ENCODE measurements around the gene TDO2.
"Not testable (repeated sequence)": the region's sequence is repeated elsewhere in the genome, so short reads cannot be mapped to it uniquely, and the experiment has no call there.

The TDO2 gene

GRCh38 chr4:155914782-155915181 lies 11.3 kb downstream of the TDO2 start:
- no peak overlapping the region for H3K4me3 ChIP-seq (replicated peaks; ENCODE audit: low read depth, low read length)
- no peak for DNase-seq (ENCODE audit: low read depth)
- no peak for TF ChIP-seq CTCF (IDR thresholded peaks at IDR 0.05; ENCODE audit: low read length, missing control alignments)

GRCh38 chr4:155921597-155921996 lies 18.1 kb downstream of the TDO2 start:
- TF ChIP-seq CTCF (IDR thresholded peaks at IDR 0.05; ENCODE audit: low read length, missing control alignments), result no peak
- H3K4me3 ChIP-seq (replicated peaks; ENCODE audit: low read depth, low read length), result no peak overlapping the region
- no peak for DNase-seq (ENCODE audit: low read depth)

- TF ChIP-seq CTCF (IDR thresholded peaks at IDR 0.05; ENCODE audit: low read length, missing control alignments), result no peak
- no peak for DNase-seq (ENCODE audit: low read depth)
Measured at GRCh38 chr4:155924637-155925036, 21.1 kb downstream of the TDO2 start.

GRCh38 chr4:155929833-155930232 lies 26.3 kb downstream of the TDO2 start:
- no peak for TF ChIP-seq CTCF (IDR thresholded peaks at IDR 0.05; ENCODE audit: low read length, missing control alignments)
- H3K4me3 ChIP-seq (replicated peaks; ENCODE audit: low read depth, low read length), result no peak overlapping the region
- DNase-seq (ENCODE audit: low read depth), result no peak

More at GRCh38 chr4:155924637-155925036, 21.1 kb downstream of the TDO2 start:
- H3K4me3 ChIP-seq (replicated peaks; ENCODE audit: low read depth, low read length), result no peak overlapping the region

GRCh38 chr4:155930330-155930729 lies 26.8 kb downstream of the TDO2 start:
- H3K4me3 ChIP-seq (replicated peaks; ENCODE audit: low read depth, low read length), result no peak overlapping the region
- no peak for DNase-seq (ENCODE audit: low read depth)
- TF ChIP-seq CTCF (IDR thresholded peaks at IDR 0.05; ENCODE audit: low read length, missing control alignments), result no peak

GRCh38 chr4:155931634-155932033 lies 28.1 kb downstream of the TDO2 start:
- no peak overlapping the region for H3K4me3 ChIP-seq (replicated peaks; ENCODE audit: low read depth, low read length)
- TF ChIP-seq CTCF (IDR thresholded peaks at IDR 0.05; ENCODE audit: low read length, missing control alignments), result no peak
- no peak for DNase-seq (ENCODE audit: low read depth)

GRCh38 chr4:155934634-155935033 lies 31.1 kb downstream of the TDO2 start:
- DNase-seq (ENCODE audit: low read depth); H3K4me3 ChIP-seq (replicated peaks; ENCODE audit: low read depth, low read length): not testable (repeated sequence)
